Epithelial cell of esophagus (primary cell): Measurements from ENCODE around the gene ZNF625.
"Not testable (repeated sequence)": the region's sequence is repeated elsewhere in the genome, so short reads cannot be mapped to it uniquely, and the experiment has no call there.

Experiments used
- DNase-seq: peaks from one replicate; pipeline ENCODE4 v3.0.0; 2010; ENCODE audit warnings: low read depth
- H3K4me3 ChIP-seq: 2 replicates; pipeline ENCODE4 v1.5.1; 2011; ENCODE audit warnings: mild to moderate bottlenecking, low read length, control low read depth
- TF ChIP-seq, protein P1 (sequence below): IDR thresholded peaks from 2 replicates; pipeline ENCODE4 v1.5.1; 2011; ENCODE audit warnings: low read depth, mild to moderate bottlenecking, low read length, control low read depth, inconsistent platforms; ENCODE audit not compliant: insufficient read depth; ENCODE audit errors: missing control alignments

ZNF625 gene

DNA sequence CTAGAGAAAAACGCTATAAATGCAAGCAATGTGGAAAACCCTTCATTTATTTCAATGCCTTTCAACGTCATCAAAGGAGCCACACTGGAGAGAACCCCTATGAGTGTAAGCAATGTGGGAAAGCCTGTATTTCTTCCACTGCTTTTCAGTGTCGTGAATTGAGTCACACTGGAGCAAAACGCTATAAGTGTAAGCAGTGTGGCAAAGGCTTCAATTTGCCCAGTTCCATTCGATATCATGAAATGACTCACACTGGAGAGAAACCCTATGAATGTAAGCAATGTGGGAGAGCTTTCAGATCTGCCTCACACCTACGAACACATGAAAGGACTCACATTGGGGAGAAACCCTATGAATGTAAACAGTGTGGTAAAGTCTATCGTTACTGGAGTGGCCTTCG, 43.8 kb downstream of the ZNF625 start:
- no peak for DNase-seq
- no peak overlapping the region for H3K4me3 ChIP-seq
- TF ChIP-seq, protein P1, sequence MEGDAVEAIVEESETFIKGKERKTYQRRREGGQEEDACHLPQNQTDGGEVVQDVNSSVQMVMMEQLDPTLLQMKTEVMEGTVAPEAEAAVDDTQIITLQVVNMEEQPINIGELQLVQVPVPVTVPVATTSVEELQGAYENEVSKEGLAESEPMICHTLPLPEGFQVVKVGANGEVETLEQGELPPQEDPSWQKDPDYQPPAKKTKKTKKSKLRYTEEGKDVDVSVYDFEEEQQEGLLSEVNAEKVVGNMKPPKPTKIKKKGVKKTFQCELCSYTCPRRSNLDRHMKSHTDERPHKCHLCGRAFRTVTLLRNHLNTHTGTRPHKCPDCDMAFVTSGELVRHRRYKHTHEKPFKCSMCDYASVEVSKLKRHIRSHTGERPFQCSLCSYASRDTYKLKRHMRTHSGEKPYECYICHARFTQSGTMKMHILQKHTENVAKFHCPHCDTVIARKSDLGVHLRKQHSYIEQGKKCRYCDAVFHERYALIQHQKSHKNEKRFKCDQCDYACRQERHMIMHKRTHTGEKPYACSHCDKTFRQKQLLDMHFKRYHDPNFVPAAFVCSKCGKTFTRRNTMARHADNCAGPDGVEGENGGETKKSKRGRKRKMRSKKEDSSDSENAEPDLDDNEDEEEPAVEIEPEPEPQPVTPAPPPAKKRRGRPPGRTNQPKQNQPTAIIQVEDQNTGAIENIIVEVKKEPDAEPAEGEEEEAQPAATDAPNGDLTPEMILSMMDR, result no peak

DNA sequence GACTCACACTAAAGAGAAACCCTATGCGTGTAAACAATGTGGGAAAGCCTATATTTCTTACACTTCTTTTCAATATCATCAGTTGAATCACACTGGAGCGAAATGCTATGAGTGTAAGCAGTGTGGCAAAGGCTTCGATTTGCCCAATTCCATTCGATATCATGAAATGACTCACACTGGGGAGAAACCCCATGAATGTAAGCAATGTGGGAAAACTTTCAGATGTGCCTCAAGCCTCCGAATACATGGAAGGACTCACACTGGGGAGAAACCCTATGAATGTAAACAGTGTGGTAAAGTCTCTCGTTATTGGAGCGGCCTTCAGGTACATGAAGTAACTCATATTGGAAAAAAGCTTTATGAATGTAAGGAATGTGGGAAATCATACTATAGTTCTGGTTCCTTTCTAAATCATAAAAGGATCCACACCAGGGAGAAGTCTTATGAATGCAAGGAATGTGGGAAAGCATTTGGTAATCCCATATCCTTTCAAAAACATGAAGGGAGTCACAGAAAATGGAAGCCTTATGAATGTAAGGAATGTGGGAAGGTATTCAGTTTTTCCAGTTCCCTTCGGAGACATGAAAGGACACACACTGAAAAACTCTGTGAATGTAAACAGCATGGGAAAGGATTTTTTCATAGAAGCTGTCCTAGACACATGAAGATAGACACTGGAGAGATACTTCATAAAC, 44.4 kb downstream of the ZNF625 start:
- H3K4me3 ChIP-seq, result no peak overlapping the region
- TF ChIP-seq, protein P1, result no peak
- DNase-seq, result no peak

DNA sequence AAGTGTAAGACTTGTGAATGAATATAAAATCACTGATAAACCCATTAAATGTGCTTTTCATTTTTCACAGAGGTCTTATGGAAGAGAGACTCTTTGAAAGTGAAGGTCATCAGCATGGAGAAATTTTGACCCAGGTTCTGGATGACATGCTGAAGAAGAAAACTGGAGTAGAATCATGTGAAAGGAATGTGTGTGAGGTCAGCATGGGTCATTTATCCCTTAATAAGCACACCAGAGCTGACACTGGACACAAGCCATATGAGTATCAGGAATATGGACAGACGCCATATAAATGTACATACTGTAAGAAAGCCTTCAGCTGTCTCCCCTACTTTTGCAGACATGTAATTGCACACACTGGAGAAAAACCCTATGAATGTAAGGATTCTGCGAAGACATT, 45.4 kb downstream of the ZNF625 start:
- no peak for DNase-seq
- no peak overlapping the region for H3K4me3 ChIP-seq
- TF ChIP-seq, protein P1, result no peak

DNA sequence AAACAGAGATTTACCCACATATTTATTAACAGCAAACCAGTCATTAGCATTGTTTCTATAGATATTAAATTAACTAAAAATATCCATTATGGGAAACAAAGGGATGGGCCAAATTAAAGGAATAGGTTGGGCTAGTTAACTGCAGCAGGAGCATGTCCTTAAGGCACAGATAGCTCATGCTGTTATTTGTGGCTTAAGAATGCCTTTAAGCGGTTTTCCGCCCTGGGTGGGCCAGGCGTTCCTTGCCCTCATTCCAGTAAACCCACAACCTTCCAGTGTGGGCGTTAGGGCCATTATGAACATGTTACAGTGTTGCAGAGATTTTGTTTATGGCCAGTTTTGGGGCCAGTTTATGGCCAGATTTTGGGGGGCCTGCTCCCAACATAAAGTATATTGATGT, 52.6 kb downstream of the ZNF625 start:
- DNase-seq, result not testable (repeated sequence)

DNA sequence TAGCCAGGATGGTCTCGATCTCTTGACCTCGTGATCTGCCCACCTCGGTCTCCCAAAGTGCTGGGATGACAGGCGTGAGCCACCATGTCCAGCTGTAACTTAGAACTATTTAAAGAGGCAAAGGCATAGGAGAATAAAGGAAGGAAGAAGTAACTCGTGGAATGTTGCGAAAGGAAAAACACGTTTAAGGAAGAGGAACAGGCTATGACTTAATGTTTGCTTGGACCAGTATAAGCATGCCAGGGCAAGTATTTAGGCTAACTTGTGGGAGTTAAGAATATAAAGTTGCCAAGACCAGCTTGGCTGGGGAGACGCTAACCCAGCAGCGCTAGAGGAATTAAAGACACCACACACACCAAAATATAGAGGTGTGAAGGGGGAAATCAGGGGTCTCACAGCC, 58.5 kb downstream of the ZNF625 start:
- no peak overlapping the region for H3K4me3 ChIP-seq
- peak; percentile 59 for DNase-seq
- TF ChIP-seq, protein P1, result no peak

More for the DNA sequence above, 52.6 kb downstream of the ZNF625 start:
- H3K4me3 ChIP-seq, result not testable (repeated sequence)

DNA sequence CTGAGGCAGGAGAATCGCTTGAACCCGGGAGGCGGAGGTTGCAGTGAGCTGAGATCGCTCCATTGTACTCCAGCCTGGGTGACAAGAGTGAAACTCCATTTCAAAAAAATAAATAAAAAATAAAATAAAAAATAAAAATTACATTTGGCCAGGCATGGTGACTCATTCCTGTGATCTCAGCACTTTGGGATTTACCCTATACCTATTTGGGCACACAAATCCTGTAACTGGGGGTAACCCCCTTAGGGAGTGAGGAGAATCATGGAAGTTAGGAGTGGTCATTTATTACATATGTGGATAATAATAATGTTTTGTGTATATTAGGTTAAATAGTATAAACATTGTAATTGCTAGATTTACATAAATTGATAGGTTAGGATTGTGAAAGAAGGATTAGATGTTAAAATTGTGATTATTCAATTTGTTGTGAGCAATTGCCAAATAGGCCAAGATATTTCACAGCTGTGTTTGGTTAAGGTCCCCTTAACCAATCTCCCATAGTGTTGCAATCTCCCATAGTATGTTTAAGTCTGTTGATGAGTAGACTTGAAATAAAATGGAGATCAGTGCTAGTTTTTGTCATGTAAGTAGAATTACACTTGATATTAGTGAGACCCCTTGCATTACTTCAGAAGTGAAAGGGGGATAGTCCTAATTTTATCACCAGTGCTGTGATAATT, 61.3 kb downstream of the ZNF625 start:
- no peak overlapping the region for H3K4me3 ChIP-seq
- no peak for DNase-seq
- TF ChIP-seq, protein P1, result no peak
